HepG2 (cell line): ENCODE measurements around the gene XAB2. TPM values are rescaled to one million over a fixed set of nuclear protein-coding genes. Genes with fewer than 3 reads are reported as not detected.

ENCODE experiments used
- ATAC-seq: fragments of 200-7000 bp; cut with Tn5 transposase; 3 replicates; pipeline ENCODE4 v1.9.1; 2020; ENCODE audit warnings: mild to moderate bottlenecking, moderate library complexity
- BruUV-seq: library from RNA; stranded (reverse); fragments of 400-500 nt; replicated peaks from 2 replicates; lab custom pipeline; 2021; lab: Mats Ljungman, UMichigan
- CTCF ChIA-PET: fragments of 300-600 bp; formaldehyde crosslinking; extraction: SDS; loops from one replicate; lab custom pipeline; 2021; ENCODE audit warnings: low total read pairs, inconsistent platforms, low intra/inter-chr PET ratio; lab: Yijun Ruan, JAX
- POLR2A ChIA-PET: fragments of 350-600 bp; sonication (Branson Sonifier 250); formaldehyde crosslinking; loops from one replicate; lab custom pipeline; 2020; ENCODE audit warnings: antibody characterized with exemption, inconsistent platforms; lab: Yijun Ruan, JAX
- DNase-seq: peaks from one replicate; pipeline ENCODE4 v3.0.0-alpha.2; 2015; ENCODE audit warnings: low spot score
- FAIRE-seq: peaks from 3 replicates; lab custom pipeline; 2011; peaks lifted over from hg19 to GRCh38; lab: Jason Lieb, UNC
- H2AFZ ChIP-seq: one replicate; pipeline ENCODE4 v1.6.1; 2011; ENCODE audit warnings: low read length, inconsistent platforms
- H3K27ac ChIP-seq: fragments of 300-600 bp; 3 replicates; pipeline ENCODE4 v1.8.0; 2011; ENCODE audit warnings: mixed run types, mild to moderate bottlenecking, mixed read lengths, low read length, inconsistent platforms; ENCODE audit not compliant: insufficient read depth; ENCODE audit errors: extremely low read length
- H3K27me3 ChIP-seq, 2 experiments: fragments of 200-600 bp in 1 of 2; 2 replicates in 1 of 2; 3 replicates in 1 of 2; pipeline versions ENCODE4 v1.6.0 to v1.8.0; 2011; ENCODE audit warnings: low read length in 2 of 2, mild to moderate bottlenecking in 2 of 2, moderate library complexity in 2 of 2, inconsistent platforms in 1 of 2; ENCODE audit not compliant: insufficient read depth in 2 of 2, control insufficient read depth in 1 of 2
- H3K36me3 ChIP-seq, 2 experiments: fragments of 200-600 bp in 1 of 2; replicated peaks in 1 of 2; 2 replicates in 1 of 2; 3 replicates in 1 of 2; pipeline versions ENCODE4 v1.5.1 to v1.8.0; 2011; ENCODE audit warnings: low read length in 2 of 2, inconsistent platforms in 1 of 2; ENCODE audit not compliant: insufficient read depth in 2 of 2, control insufficient read depth in 1 of 2
- H3K4me1 ChIP-seq: 2 replicates; pipeline ENCODE4 v1.5.1; 2012; ENCODE audit warnings: low read length, inconsistent platforms; ENCODE audit not compliant: insufficient read depth
- H3K4me2 ChIP-seq: 2 replicates; pipeline ENCODE4 v1.6.0; 2011; ENCODE audit warnings: low read depth, low read length, inconsistent platforms
- H3K4me3 ChIP-seq, 3 experiments: fragments of 200-600 bp in 1 of 3; sonication (generic), shearing (Covaris generic) in 1 of 3; replicated peaks in 1 of 3; 2 replicates each; pipeline ENCODE4 v1.5.1; 2011 to 2016; ENCODE audit warnings: low read length in 3 of 3, inconsistent platforms in 2 of 3, low read depth in 2 of 3, mild to moderate bottlenecking in 2 of 3, control low read depth in 1 of 3, mixed read lengths in 1 of 3; ENCODE audit not compliant: insufficient read depth in 1 of 3
- H3K79me2 ChIP-seq: one replicate; pipeline ENCODE4 v1.6.1; 2011; ENCODE audit warnings: low read length, inconsistent platforms; ENCODE audit not compliant: insufficient read depth
- H3K9ac ChIP-seq: 2 replicates; pipeline ENCODE4 v1.6.0; 2011; ENCODE audit warnings: mild to moderate bottlenecking, low read depth, low read length, inconsistent platforms; ENCODE audit not compliant: insufficient read depth
- H3K9me3 ChIP-seq: 2 replicates; pipeline ENCODE4 v1.5.1; 2012; ENCODE audit warnings: mild to moderate bottlenecking, low read length
- H4K20me1 ChIP-seq: 2 replicates; pipeline ENCODE4 v1.6.0; 2011; ENCODE audit warnings: inconsistent platforms, mild to moderate bottlenecking, low read length, moderate library complexity; ENCODE audit not compliant: insufficient read depth
- AGO1 ChIP-seq: fragments of 200-400 bp; formaldehyde crosslinking; IDR thresholded peaks from 2 replicates; pipeline ENCODE4 v1.6.1; 2017; ENCODE audit warnings: mild to moderate bottlenecking, low read depth, low read length, moderate library complexity; ENCODE audit not compliant: poor library complexity, severe bottlenecking
- AGO2 ChIP-seq: fragments of 200-400 bp; formaldehyde crosslinking; optimal IDR thresholded peaks from 2 replicates; pipeline ENCODE3; 2017; ENCODE audit warnings: mild to moderate bottlenecking, low read depth, low read length, moderate library complexity
- GZF1 ChIP-seq: sonication (generic); formaldehyde crosslinking; IDR thresholded peaks from 2 replicates; pipeline ENCODE4 v1.5.1; 2020; ENCODE audit warnings: mild to moderate bottlenecking, missing genetic modification reagents
- HNRNPK ChIP-seq: fragments of 200-400 bp; formaldehyde crosslinking; IDR thresholded peaks from 2 replicates; pipeline ENCODE4 v1.6.1; 2018; ENCODE audit warnings: low read length, low read depth, moderate library complexity, mild to moderate bottlenecking; ENCODE audit not compliant: poor library complexity, severe bottlenecking
- HOXA3 ChIP-seq: sonication (generic); formaldehyde crosslinking; IDR thresholded peaks from 2 replicates; pipeline ENCODE4 v1.5.0; 2020; ENCODE audit warnings: missing genetic modification reagents
- NR2F6 ChIP-seq, 2 experiments: IDR thresholded peaks; 2 replicates each; pipeline ENCODE4 v1.6.1; 2016; ENCODE audit warnings: antibody characterized with exemption in 1 of 2, mild to moderate bottlenecking in 1 of 2
- RBFOX2 ChIP-seq: fragments of 200-400 bp; formaldehyde crosslinking; IDR thresholded peaks from 2 replicates; pipeline ENCODE4 v1.6.1; 2017; ENCODE audit warnings: low read depth, mild to moderate bottlenecking, low read length
- RBM22 ChIP-seq: fragments of 200-400 bp; formaldehyde crosslinking; optimal IDR thresholded peaks from 2 replicates; pipeline ENCODE3; 2017; ENCODE audit warnings: mild to moderate bottlenecking, low read length, moderate library complexity
- SOX6 ChIP-seq, 2 experiments: fragments of 450-650 bp in 1 of 2; sonication (generic) in 1 of 2; formaldehyde crosslinking in 1 of 2; IDR thresholded peaks; 2 replicates each; pipeline versions ENCODE4 v1.4.0 to v1.6.1; 2017 to 2020; ENCODE audit warnings: antibody characterized with exemption in 1 of 2, mild to moderate bottlenecking in 1 of 2, missing genetic modification reagents in 1 of 2
- ZNF547 ChIP-seq: sonication (generic); formaldehyde crosslinking; IDR thresholded peaks from 2 replicates; pipeline ENCODE4 v1.5.1; 2020; ENCODE audit warnings: mild to moderate bottlenecking, missing genetic modification reagents
- WGBS: methylation state at CpG from one replicate; pipeline ENCODE4 v1.1.6; 2017; ENCODE audit warnings: low lambda C conversion rate; 5-methylcytosine and 5-hydroxymethylcytosine counted together
- in situ Hi-C: cut with HindIII; loops from 2 replicates; pipeline ENCODE4 v1.10.0; 2017; ENCODE audit warnings: low pct_unique_long_range_greater_than_20kb; ENCODE audit not compliant: extremely low pct_ligation_motif_present
- intact Hi-C: fragments of 100-400 bp; cut with micrococcal nuclease; formaldehyde crosslinking; loops from one replicate; pipeline ENCODE4 v1.10.0; 2022; ENCODE audit not compliant: unreplicated experiment
- polyA plus RNA-seq, 8 experiments: library from polyadenylated mRNA; depleted of rRNA in 3 of 8; stranded (reverse) in 7 of 8; unstranded in 1 of 8; fragments of >200 nt; fragmentation: Illumina TruSeq in 4 of 8; extraction: Trizol in 4 of 8; gene quantifications; 2 replicates each; pipeline versions ENCODE4 v1.2.1 to v1.2.3, GENCODE V29; 2011 to 2016; ENCODE audit warnings: low read depth in 4 of 8, missing spikeins in 1 of 8, mixed read lengths in 1 of 8; ENCODE audit not compliant: insufficient read depth in 1 of 8
- total RNA-seq, 5 experiments: library from RNA; depleted of rRNA; stranded (reverse); fragments of >200 nt; fragmentation: Illumina TruSeq; extraction: Trizol; gene quantifications; 2 replicates each; pipeline ENCODE4 v1.2.3, GENCODE V29; 2016; ENCODE audit warnings: low read depth in 1 of 5
- TF ChIP-seq, protein P1 (sequence below): sonication (generic); formaldehyde crosslinking; IDR thresholded peaks from 2 replicates; pipeline ENCODE4 v1.9.0; 2021; ENCODE audit warnings: missing genetic modification reagents, borderline replicate concordance
- TF ChIP-seq, protein P2 (sequence below): sonication (generic); formaldehyde crosslinking; IDR thresholded peaks from 2 replicates; pipeline ENCODE4 v1.4.0; 2020; ENCODE audit warnings: missing genetic modification reagents, borderline replicate concordance

Gene XAB2
- total and polyA plus RNA-seq, 2 of the 13 experiments (the other 11 are each of a cell fraction or from before 2014, with no cell fraction given), result 6.2 to 23.9 TPM

DNA sequence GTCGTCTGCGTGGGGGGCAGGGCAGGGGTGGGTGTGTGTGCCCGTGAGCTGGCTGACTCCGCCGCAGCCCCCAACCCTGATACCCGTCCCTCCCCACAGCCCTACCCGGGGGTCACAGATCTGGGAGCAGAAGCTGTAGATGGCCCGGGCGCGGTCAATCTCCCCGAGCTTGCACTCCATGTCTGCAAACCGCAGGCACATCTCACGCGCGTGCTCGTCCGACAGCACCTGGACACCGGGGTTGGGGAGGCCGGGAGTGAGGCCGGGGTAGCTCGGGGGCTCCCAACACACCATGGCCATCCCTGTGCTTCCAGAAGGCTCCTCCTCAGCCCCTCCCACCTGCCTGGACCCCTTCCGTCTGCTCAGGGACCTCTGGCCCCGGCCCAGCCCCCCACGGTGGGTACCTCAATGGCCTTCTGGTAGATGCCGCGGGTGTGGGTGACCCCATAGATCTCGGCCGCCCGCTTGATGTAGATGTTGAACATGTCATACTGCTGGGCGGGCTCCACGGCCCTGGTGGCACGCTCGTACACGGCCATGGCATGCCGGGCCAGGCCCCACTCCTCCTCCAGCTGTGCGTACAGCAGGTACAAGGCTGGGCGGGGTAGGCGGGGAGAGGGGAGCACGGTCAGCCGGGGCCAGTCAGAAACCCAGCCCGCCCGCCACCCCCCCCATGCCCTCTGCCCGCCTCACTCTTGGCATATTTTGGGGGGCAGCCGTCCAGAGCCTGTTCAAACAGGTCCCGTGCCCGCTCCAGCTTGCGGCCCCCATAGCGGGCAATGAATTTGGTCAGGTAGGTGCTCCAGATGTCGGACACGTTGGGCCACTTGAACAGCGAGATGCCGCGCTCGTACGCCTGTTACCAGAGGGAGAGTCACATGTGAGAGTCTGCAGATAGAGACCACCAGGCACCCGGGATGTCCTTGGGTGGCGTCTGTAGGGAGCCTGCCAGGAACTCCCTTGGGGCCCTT is 8.6 kb downstream of the XAB2 start:
- H3K36me3 ChIP-seq, result peaks cover 19 to 63% of the 10 kb centered on the region in 2 experiments
- intact Hi-C loops (no loop called here), in situ Hi-C loops (no loop called here)
- H3K4me3 ChIP-seq, result no peak overlapping the region
- H4K20me1 ChIP-seq, result no peaks in the 10 kb centered on the region
- FAIRE-seq (no peak), DNase-seq (no peak), ATAC-seq (no peak)
- CTCF ChIA-PET, result no interaction called here
- H3K4me2 ChIP-seq, result no peak overlapping the region
- POLR2A ChIA-PET, result no interaction called here
- WGBS, result 97% methylated on average over 22 of the region's 57 CpGs
- H3K9ac ChIP-seq, result no peak overlapping the region
- H3K27me3 ChIP-seq, result no peaks in the 10 kb centered on the region; a peak in 1 of 5 replicates
- TF ChIP-seq AGO2 (peak; percentile 3), RBFOX2 (peak; percentile 29; the same call in 1 of the 2 replicates), HOXA3 (CRISPR knock-in tag) (no peak; the same call in 1 of the 2 replicates)
- no TSS peak for BruUV-seq
- H3K79me2 ChIP-seq, result no peaks in the 10 kb centered on the region
- H2AFZ ChIP-seq, result no peak overlapping the region
- H3K27ac ChIP-seq, result no peak overlapping the region
- H3K4me1 ChIP-seq, result no peaks in the 10 kb centered on the region; the same call in 1 of the 2 replicates
- no peaks in the 10 kb centered on the region for H3K9me3 ChIP-seq

DNA sequence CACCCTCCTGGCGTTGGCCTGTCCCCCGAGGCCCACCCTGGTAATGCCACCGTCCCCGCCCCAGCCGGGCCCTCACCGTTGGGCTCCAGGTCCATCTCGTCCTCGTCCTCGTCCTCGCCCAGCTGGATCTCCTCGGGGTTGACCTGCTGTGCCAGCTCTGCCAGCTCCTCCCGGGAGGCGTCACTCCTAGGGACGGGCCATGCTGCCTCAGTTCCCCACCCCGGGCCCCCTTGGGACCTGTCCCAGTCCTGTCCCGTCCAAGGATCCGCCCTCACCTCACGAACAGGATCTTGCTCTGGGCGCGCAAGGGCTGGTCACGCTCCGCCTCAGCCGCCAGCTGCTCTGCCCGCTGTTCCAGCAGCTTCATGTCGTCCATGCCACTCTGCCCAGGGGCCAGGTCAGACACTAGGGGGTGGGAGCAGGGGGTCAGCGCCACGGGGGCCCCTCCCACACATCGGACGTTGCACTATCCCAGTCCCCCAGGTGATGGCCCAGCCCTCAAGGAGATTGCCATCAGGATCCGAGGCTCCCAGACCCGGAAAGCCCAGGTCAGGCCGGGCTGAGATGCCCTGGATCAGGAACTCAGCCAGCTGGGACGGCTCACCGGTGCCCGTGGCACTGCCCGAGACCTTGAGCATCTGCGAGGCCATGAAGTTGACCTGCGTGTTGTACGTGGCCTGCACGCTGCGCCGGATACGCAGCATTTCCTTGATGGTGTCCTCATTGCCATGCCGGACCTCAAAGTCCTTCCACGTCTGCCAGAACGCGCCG is 9.5 kb downstream of the XAB2 start:
- H3K79me2 ChIP-seq, result no peaks in the 10 kb centered on the region
- H4K20me1 ChIP-seq, result no peaks in the 10 kb centered on the region
- H3K4me1 ChIP-seq, result no peaks in the 10 kb centered on the region; the same call in 1 of the 2 replicates
- in situ Hi-C loops (no loop called here), intact Hi-C loops (no loop called here)
- no peak overlapping the region for H3K4me3 ChIP-seq
- peaks cover 24 to 55% of the 10 kb centered on the region in 2 experiments for H3K36me3 ChIP-seq
- H3K9me3 ChIP-seq, result no peaks in the 10 kb centered on the region
- ATAC-seq (peak; percentile 2; the same call in 2 of the 3 replicates), DNase-seq (no peak), FAIRE-seq (no peak)
- no peaks in the 10 kb centered on the region; a peak in 1 of 5 replicates for H3K27me3 ChIP-seq
- no peak overlapping the region for H3K27ac ChIP-seq
- CTCF ChIA-PET, result no interaction called here
- no peak overlapping the region for H3K9ac ChIP-seq
- POLR2A ChIA-PET, result no interaction called here
- 97% methylated on average over 33 of the region's 48 CpGs for WGBS
- no peak overlapping the region for H3K4me2 ChIP-seq
- no peak overlapping the region for H2AFZ ChIP-seq
- TSS peak; percentile 59 for BruUV-seq
- no peak for TF ChIP-seq NR2F6 (IDR thresholded peaks at IDR 0.05)
- TF ChIP-seq NR2F6 (CRISPR knock-in tag; IDR thresholded peaks at IDR 0.05), result no peak
- no peak for TF ChIP-seq ZNF547 (CRISPR knock-in tag)
- no peak for TF ChIP-seq SOX6 (IDR thresholded peaks at IDR 0.05)
- no peak for TF ChIP-seq SOX6 (CRISPR knock-in tag; IDR thresholded peaks at IDR 0.05)
- TF ChIP-seq AGO2, result peak; percentile 85
- peak; percentile 78 for TF ChIP-seq RBM22
- TF ChIP-seq, protein P1, sequence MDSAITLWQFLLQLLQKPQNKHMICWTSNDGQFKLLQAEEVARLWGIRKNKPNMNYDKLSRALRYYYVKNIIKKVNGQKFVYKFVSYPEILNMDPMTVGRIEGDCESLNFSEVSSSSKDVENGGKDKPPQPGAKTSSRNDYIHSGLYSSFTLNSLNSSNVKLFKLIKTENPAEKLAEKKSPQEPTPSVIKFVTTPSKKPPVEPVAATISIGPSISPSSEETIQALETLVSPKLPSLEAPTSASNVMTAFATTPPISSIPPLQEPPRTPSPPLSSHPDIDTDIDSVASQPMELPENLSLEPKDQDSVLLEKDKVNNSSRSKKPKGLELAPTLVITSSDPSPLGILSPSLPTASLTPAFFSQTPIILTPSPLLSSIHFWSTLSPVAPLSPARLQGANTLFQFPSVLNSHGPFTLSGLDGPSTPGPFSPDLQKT (CRISPR knock-in tag), result no peak
- TF ChIP-seq, protein P2, sequence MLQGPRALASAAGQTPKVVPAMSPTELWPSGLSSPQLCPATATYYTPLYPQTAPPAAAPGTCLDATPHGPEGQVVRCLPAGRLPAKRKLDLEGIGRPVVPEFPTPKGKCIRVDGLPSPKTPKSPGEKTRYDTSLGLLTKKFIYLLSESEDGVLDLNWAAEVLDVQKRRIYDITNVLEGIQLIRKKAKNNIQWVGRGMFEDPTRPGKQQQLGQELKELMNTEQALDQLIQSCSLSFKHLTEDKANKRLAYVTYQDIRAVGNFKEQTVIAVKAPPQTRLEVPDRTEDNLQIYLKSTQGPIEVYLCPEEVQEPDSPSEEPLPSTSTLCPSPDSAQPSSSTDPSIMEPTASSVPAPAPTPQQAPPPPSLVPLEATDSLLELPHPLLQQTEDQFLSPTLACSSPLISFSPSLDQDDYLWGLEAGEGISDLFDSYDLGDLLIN (CRISPR knock-in tag), result no peak
- peak; percentile 29 for TF ChIP-seq AGO1
- no peak for TF ChIP-seq GZF1 (CRISPR knock-in tag)
- TF ChIP-seq HNRNPK, result peak; percentile 36
